Dendritic cell treated with granulocyte-macrophage colony-stimulating factor and Interleukin-4, amounts not matched to agents 40 ng/mL and 50 ng/mL, for 4 days (primary cell): Measurements from ENCODE around the gene RPL19.
A peak's percentile ranks its signal among the peaks of the same experiment; 100 is the strongest.

Experiments used
- H3K27ac Mint-ChIP-seq: one replicate; pipeline ENCODE4 v1.8.0; 2022; ENCODE audit warnings: mild to moderate bottlenecking, mixed read lengths
- H3K27me3 Mint-ChIP-seq: one replicate; pipeline ENCODE4 v1.8.0; 2022; ENCODE audit warnings: mild to moderate bottlenecking, mixed read lengths
- H3K36me3 Mint-ChIP-seq: one replicate; pipeline ENCODE4 v1.8.0; 2022; ENCODE audit warnings: low read depth, mixed read lengths
- H3K4me1 Mint-ChIP-seq: one replicate; pipeline ENCODE4 v1.8.0; 2022; ENCODE audit warnings: low read depth, mixed read lengths
- H3K4me3 Mint-ChIP-seq: one replicate; pipeline ENCODE4 v1.8.0; 2022; ENCODE audit warnings: mild to moderate bottlenecking, moderate library complexity, mixed read lengths
- H3K9me3 Mint-ChIP-seq: one replicate; pipeline ENCODE4 v1.8.0; 2022; ENCODE audit warnings: mixed read lengths
- intact Hi-C: fragments of 100-400 bp; cut with micrococcal nuclease; formaldehyde crosslinking; loops from one replicate; pipeline ENCODE4 v1.15.0; 2022

Gene RPL19

DNA sequence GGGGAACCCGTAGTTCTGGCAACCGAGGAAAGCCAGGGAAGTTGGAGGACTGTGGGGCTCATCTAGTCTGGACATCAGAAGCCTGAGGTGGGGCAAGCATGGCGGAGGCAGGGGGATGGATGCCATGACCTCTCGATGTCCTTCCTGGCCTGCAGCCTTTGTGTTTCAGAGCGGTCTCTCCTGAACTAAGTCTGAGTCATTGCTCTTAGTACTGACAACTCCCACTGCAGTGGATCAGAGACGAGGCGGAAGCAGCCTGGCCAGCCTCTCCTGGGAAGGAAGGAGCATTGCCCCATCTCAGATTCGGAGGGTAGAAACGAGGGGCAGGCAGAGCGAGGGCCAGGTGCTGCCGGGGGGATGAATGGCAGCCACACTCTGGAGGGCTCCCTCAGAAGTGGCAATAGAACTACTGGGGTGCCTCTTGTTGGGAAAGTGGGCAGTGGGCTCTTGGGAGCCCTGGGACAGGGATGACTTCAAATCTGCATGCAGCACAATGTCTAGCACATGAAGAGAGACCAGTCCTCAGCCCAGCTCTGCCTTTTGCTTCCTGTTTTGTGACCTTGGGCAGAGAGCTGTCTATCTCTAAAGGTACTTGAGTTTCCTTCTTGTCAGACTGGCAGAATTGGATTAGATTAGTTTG lies 29.3 kb downstream of the RPL19 start:
- intact Hi-C loops: no loop called here
- H3K9me3 Mint-ChIP-seq: no peaks in the 10 kb centered on the region
- H3K4me3 Mint-ChIP-seq: no peak overlapping the region
- peaks cover 35% of the 10 kb centered on the region for H3K4me1 Mint-ChIP-seq
- no peaks in the 10 kb centered on the region for H3K36me3 Mint-ChIP-seq
- H3K27me3 Mint-ChIP-seq: peaks cover 74% of the 10 kb centered on the region
- H3K27ac Mint-ChIP-seq: no peak overlapping the region

DNA sequence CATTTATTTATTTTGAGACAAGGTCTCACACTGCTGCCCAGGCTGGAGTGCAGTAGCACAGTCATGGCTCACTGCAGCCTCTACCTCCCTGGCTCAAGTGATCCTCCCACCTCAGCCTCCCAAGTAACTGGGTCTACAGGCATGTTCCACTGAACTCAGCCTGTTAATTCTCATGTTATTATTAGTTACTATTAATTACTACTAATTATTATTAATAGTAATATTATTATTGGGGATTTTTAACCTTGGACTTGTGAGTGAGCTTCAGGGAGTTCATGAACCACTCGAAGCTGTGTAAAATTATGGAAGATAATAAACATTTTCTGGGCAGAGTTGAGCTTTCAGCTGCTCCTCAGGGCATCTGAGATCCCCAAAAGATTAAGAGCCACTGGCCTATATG lies 30.3 kb downstream of the RPL19 start:
- Mint-ChIP-seq H3K27ac (no peak overlapping the region), H3K9me3 (no peaks in the 10 kb centered on the region), H3K36me3 (no peaks in the 10 kb centered on the region), H3K27me3 (peaks cover 64% of the 10 kb centered on the region), H3K4me3 (no peak overlapping the region), H3K4me1 (peaks cover 26% of the 10 kb centered on the region)
- intact Hi-C loops: loop anchor here (10.0 kb wide), 1 partner anchor 156 kb away; no protein-coding TSS in a partner anchor

DNA sequence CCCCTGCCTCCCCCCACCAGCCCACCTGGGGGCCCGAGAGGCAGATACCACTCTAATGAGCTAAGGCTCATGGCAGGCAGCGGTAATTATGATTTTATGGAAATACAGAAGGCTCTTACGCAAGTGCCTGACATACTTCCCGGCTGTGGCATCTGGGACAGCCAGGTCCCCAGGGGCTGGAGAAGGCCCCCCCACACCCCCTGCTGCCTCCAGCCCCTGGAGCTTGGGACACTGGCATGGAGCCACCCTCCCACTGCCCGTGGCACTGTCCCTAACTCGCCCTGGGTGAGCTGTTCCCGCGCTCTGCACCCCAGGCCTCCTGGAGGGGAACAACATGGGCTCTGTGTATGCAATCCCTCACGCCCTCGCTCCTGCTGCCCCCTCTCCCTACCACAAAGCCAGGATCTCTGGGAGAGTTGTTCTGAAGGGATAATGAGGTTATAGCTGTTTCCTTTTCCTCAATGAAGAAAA lies 31.0 kb downstream of the RPL19 start:
- Mint-ChIP-seq H3K27me3 (peaks cover 59% of the 10 kb centered on the region), H3K36me3 (no peaks in the 10 kb centered on the region), H3K4me1 (peaks cover 21% of the 10 kb centered on the region), H3K4me3 (no peak overlapping the region), H3K27ac (no peak overlapping the region), H3K9me3 (no peaks in the 10 kb centered on the region)
- intact Hi-C loops: loop anchor here (10.0 kb wide), 1 partner anchor 156 kb away; no protein-coding TSS in a partner anchor

DNA sequence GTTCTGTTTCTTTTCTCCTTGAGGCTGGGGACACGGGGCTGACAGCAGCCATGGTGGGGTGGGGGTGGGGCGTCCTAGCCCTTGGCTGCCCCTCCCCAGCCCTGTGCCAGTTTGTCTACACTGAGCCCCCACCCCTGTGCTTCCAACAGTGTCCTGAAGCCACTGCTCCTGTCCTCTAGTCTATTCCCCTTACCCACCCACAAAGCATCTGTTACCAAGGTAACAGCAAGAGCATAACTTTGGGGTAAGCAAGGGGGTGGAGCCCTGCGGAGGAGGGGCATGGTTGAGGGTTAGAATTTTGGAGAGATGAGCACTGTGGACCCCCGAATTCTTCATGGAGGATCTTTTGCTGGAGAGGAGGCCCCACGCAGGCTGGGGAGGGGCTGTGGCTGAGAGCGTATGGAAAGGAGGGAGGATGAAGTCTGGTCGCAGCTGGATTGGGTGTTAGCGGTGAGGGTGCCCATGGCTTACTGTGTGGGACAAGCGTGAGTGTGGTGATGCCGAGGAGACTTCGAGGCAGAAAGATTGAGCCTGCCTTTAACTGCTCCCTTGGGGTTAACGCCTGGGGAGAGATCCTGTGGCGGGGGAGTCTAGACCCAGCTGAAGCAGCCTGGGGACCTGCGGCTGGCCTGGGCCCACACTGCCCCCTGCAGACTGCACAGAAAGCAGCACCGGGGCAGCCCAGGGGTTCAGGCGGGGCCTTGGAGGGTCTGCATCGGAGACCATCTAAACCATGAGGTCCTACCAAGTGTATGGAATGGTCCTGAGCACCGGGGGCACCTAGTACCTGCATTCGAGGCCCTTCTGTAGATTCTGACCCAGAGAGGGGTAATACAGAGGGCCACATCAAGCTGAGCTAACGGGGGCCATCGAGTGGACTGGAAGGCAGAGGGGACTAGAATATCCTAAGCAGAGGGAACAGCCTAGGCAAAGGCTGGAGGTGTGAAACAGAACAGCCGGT lies 31.8 kb downstream of the RPL19 start:
- intact Hi-C loops: loop anchor here (10.0 kb wide), 1 partner anchor 157 kb away; no protein-coding TSS in a partner anchor
- H3K4me3 Mint-ChIP-seq: no peak overlapping the region
- peaks cover 53% of the 10 kb centered on the region for H3K27me3 Mint-ChIP-seq
- H3K27ac Mint-ChIP-seq: peak overlapping the region; percentile 15
- H3K9me3 Mint-ChIP-seq: no peaks in the 10 kb centered on the region
- H3K4me1 Mint-ChIP-seq: peaks cover 18% of the 10 kb centered on the region
- no peaks in the 10 kb centered on the region for H3K36me3 Mint-ChIP-seq

DNA sequence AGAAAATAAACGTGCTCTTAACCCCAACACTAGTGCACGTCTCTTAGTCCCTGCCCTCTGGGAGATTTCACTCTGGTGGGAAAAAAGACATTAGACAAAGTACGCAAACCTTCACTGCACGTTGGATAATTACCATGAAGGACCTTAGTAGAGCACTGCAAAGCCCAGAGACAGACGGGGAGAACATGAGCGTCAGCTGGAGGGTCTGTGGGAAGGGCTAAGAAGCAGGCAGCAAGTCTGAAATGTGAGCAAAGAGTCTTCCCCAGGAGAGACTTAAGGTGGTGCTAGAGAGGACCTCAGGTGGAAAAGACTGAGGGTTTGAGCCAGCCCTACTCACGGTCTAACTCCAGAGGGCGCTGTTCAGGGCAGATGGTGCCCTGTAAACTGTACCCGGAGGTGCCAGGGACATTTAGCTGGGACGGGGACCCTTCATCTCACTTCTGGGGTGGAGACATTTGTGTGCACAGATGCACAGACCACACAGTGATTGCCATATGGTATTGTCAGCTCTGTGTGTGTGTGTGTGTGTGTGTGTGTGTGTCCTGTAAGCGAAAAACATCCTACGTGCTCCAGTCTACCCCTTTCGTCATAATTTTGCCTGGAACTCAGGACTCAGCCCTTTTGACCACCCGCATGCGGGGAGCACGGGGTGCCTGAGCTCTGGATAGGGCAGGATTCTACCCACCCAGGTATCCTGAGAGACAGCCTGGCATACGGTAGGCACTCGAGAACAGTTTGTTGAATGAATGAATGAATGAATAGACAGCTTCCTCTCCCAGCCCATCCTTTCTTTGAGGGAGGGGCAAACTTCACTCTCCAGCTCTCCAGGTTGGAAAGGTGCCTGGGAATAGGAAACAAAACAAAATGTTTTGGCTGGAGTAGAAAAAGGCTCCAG lies 35.7 kb downstream of the RPL19 start:
- H3K9me3 Mint-ChIP-seq: no peaks in the 10 kb centered on the region
- no peaks in the 10 kb centered on the region for H3K36me3 Mint-ChIP-seq
- no peak overlapping the region for H3K27ac Mint-ChIP-seq
- peaks cover 41% of the 10 kb centered on the region for H3K27me3 Mint-ChIP-seq
- peaks cover 23% of the 10 kb centered on the region for H3K4me1 Mint-ChIP-seq
- no peak overlapping the region for H3K4me3 Mint-ChIP-seq
- intact Hi-C loops: loop anchor here (10.0 kb wide), 1 partner anchor 161 kb away; no protein-coding TSS in a partner anchor

DNA sequence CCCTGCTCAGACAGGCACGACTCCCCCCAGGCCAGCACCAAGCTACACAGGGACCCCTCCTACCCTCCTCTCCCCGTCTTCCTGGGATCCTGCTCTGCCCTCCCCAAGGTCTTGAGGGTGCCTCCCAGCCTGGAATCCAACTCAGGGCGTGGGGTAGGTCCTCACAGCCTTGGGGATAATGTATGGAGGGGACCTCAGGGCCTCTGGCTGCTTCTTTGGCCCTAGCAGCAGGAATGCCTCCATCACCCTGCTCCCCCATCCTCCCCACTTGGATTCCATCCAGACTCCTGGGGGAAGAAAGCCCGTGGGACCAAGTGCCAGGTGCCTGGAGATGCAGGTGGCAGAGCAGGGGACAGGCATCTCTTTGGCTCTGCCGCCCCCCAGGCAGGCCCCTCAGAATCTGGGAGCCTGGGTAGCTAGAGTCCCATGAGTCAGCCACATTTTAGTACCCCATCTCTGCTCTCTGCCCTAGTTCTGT lies 36.4 kb downstream of the RPL19 start:
- Mint-ChIP-seq H3K27ac (no peak overlapping the region), H3K4me1 (peaks cover 21% of the 10 kb centered on the region), H3K4me3 (no peak overlapping the region), H3K27me3 (peaks cover 34% of the 10 kb centered on the region), H3K9me3 (no peaks in the 10 kb centered on the region), H3K36me3 (no peaks in the 10 kb centered on the region)
- intact Hi-C loops: loop anchor here (10.0 kb wide), 1 partner anchor 162 kb away; no protein-coding TSS in a partner anchor

DNA sequence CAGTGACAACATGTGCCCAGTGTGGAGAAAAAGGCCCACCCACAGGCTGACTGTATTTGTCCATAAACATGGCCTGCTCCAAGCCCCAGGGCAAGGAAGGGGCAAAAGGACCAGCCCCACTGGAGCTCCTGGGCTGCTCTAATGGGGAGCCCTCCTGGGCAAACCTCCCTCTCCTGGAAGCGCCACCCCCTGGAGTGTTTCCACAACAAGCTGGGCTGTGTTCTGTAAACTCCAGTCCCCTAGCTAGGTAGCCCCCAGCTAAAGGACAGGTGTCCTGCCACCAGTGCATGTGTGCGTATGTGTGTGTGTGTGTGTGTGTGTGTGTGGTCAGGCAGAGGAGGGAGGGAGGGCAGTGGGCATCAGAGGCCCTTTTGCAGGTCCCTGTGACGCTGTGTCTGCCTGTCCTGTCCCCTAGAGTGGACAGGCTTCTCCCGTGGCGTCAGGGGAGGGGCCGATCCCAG lies 36.9 kb downstream of the RPL19 start:
- H3K4me3 Mint-ChIP-seq: no peak overlapping the region
- H3K9me3 Mint-ChIP-seq: no peaks in the 10 kb centered on the region
- no peaks in the 10 kb centered on the region for H3K36me3 Mint-ChIP-seq
- intact Hi-C loops: loop anchor here (10.0 kb wide), 1 partner anchor 162 kb away; no protein-coding TSS in a partner anchor
- H3K27me3 Mint-ChIP-seq: peaks cover 29% of the 10 kb centered on the region
- H3K4me1 Mint-ChIP-seq: peaks cover 16% of the 10 kb centered on the region
- no peak overlapping the region for H3K27ac Mint-ChIP-seq

DNA sequence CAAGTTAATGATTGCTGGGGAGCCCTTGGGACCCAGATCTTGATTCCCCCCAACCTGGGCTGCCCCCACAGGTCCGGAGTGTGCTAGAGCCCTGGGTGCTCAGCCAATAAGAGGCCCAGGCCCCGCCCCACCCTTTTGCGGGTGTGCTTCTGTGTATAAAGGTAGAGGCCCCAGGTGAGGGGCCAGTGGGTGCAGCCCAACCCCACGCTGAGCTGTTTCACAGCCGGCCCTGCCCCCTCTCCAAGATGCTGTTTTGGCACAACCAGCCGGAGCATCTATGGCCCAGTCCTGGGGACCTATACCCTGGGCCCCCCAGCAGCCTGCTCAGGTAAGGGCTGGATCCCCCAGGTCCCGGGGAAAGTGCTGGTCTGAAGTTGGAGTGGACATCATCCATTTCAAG lies 37.5 kb downstream of the RPL19 start:
- intact Hi-C loops: loop anchor here (10.0 kb wide), 1 partner anchor 163 kb away; no protein-coding TSS in a partner anchor
- Mint-ChIP-seq H3K4me3 (no peak overlapping the region), H3K27ac (no peak overlapping the region), H3K27me3 (peaks cover 25% of the 10 kb centered on the region), H3K36me3 (no peaks in the 10 kb centered on the region), H3K4me1 (peaks cover 12% of the 10 kb centered on the region), H3K9me3 (no peaks in the 10 kb centered on the region)

DNA sequence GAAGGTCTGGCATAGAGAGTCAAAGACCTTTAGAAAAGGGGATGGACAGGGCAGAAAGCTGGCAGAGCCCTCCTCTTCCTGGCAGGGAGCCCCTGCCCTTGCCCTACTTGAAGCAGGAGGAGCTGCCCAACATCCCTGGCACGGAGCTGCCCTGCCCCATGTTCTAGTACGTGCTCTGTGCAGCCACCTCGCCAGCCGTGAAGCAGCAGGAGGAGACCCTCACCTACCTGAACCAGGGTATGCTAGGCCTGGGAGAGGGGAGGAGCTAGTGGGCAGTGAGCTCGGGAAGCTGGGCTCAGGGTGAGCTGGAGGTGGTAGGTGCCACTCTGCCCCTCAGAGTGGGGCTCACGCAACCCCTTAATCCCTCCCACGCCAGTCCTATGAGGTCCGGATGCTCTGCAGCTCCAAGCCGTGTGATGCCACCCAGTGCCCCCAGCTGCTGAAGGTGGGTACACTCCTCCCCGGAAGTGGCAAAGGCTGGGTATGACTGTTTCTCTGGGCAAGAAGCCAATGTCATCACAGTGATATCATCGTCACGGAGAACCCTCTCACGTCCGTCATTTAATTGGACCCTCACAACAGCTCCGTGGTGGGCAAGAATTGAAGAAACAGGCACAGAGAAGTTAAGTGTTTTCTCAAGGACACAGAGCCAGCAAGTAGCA lies 38.4 kb downstream of the RPL19 start:
- Mint-ChIP-seq H3K4me3 (no peak overlapping the region), H3K27me3 (peaks cover 30% of the 10 kb centered on the region), H3K36me3 (no peaks in the 10 kb centered on the region), H3K4me1 (peaks cover 12% of the 10 kb centered on the region), H3K9me3 (no peaks in the 10 kb centered on the region), H3K27ac (no peak overlapping the region)
- intact Hi-C loops: loop anchor here (10.0 kb wide), 1 partner anchor 164 kb away; no protein-coding TSS in a partner anchor

DNA sequence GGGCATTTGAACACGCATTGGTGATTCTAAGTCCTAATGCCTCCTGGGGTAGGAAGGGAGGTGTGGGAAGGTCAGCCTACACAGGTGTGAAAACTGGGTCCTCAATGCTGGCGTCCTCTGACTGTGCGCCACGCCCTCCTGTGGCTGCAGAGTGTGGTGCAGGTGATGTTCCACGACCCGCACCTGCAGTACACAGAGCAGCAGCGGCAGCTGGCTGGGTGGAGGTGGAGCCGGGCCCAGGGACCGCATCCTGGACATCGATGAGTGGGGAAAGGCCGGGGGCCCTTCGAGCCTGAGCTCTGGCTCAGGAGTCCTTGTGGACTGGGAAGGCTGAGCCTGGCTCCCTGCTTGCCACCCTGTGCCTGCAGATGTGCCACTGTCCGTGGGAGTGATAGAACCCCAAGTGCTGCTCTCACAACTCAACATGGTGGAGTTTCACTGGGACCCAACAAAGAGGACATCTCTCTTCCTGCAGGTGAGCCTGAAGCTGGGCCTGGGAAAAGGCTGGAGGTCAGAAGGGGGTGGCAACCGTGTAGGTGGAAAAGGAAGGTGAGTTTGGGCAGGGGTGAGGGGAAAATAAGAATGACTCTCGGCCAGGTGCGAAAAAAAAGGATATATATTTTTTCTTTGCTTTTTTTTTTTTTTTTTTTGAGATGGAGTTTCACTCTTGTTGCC lies 39.7 kb downstream of the RPL19 start:
- Mint-ChIP-seq H3K36me3 (no peaks in the 10 kb centered on the region), H3K27ac (no peak overlapping the region), H3K4me1 (peaks cover 21% of the 10 kb centered on the region), H3K27me3 (peaks cover 42% of the 10 kb centered on the region), H3K9me3 (no peaks in the 10 kb centered on the region), H3K4me3 (no peak overlapping the region)
- intact Hi-C loops: loop anchor here (5.0 to 10.0 kb wide), 2 partner anchors 77 to 165 kb away; no protein-coding TSS in a partner anchor

DNA sequence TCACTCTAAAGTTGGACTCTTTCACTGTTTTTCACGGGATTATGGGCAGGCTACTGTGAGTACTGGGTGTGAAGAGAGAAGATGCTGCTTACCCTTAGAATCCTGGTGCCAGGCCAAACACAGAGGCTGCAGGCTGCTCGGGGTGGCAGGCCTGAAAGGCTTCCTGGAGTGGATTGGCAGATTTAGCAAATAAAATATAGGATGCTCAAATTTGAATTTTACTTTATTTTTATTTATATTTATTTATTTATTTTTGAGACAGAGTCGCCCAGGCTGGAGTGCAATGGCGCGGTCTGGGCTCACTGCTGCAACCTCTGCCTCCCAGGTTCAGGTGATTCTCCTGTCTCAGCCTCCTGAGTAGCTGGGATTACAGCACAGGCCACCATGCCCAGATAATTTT lies 40.5 kb downstream of the RPL19 start:
- Mint-ChIP-seq H3K36me3 (no peaks in the 10 kb centered on the region), H3K9me3 (no peaks in the 10 kb centered on the region), H3K27me3 (peaks cover 40% of the 10 kb centered on the region), H3K4me1 (peaks cover 24% of the 10 kb centered on the region), H3K4me3 (no peak overlapping the region), H3K27ac (no peak overlapping the region)
- intact Hi-C loops: loop anchor here (5.0 kb wide), 1 partner anchor 78 kb away; no protein-coding TSS in a partner anchor

DNA sequence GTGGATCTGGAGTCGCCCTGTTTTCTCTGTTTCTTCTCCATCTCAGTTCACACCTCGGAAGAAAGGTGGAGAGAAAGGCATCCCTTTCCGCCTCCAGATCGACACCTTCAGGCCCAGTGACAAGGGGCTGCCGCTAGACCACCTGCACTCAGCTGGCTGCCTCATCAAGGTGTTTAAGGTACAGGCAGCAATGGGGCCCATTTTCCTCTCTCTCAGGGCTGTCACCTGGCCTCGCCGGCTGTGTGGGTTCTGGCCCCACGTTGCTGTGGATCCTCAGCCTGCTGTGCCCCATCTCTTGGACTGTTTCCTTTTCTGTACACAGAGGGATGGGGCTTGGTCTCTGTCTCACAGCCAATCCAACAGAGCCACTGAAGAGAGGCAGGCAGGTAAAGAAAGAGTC lies 43.1 kb downstream of the RPL19 start:
- intact Hi-C loops: loop anchor here (5.0 kb wide), 1 partner anchor 81 kb away; no protein-coding TSS in a partner anchor
- no peaks in the 10 kb centered on the region for H3K9me3 Mint-ChIP-seq
- peaks cover 36% of the 10 kb centered on the region for H3K27me3 Mint-ChIP-seq
- H3K4me1 Mint-ChIP-seq: peaks cover 21% of the 10 kb centered on the region
- no peak overlapping the region for H3K4me3 Mint-ChIP-seq
- no peak overlapping the region for H3K27ac Mint-ChIP-seq
- no peaks in the 10 kb centered on the region for H3K36me3 Mint-ChIP-seq
